Osteocyte (in vitro differentiated cells): ENCODE data around the gene KDM3B. TPM values are rescaled to one million over a fixed set of nuclear protein-coding genes. Genes with fewer than 3 reads are reported as not detected.
"Not testable (repeated sequence)": the region's sequence is repeated elsewhere in the genome, so short reads cannot be mapped to it uniquely, and the experiment has no call there.

ENCODE experiments used
- DNase-seq: peaks from one replicate; pipeline ENCODE4 v3.0.0; 2021; ENCODE audit warnings: mixed read lengths; ENCODE audit not compliant: unreplicated experiment; ENCODE audit errors: extremely low spot score
- H3K27ac Mint-ChIP-seq: one replicate; pipeline ENCODE4 v1.8.0; 2021; ENCODE audit warnings: mild to moderate bottlenecking, mixed read lengths; ENCODE audit not compliant: unreplicated experiment
- H3K27me3 Mint-ChIP-seq: one replicate; pipeline ENCODE4 v1.8.0; 2021; ENCODE audit warnings: mixed read lengths; ENCODE audit not compliant: unreplicated experiment
- H3K36me3 Mint-ChIP-seq: one replicate; pipeline ENCODE4 v1.8.0; 2021; ENCODE audit warnings: mixed read lengths; ENCODE audit not compliant: unreplicated experiment
- H3K4me1 Mint-ChIP-seq: one replicate; pipeline ENCODE4 v1.8.0; 2021; ENCODE audit warnings: mixed read lengths; ENCODE audit not compliant: unreplicated experiment
- H3K4me3 Mint-ChIP-seq: one replicate; pipeline ENCODE4 v1.8.0; 2021; ENCODE audit warnings: mild to moderate bottlenecking, moderate library complexity, mixed read lengths; ENCODE audit not compliant: unreplicated experiment
- H3K9me3 Mint-ChIP-seq: one replicate; pipeline ENCODE4 v1.8.0; 2021; ENCODE audit warnings: mixed read lengths; ENCODE audit not compliant: unreplicated experiment
- CTCF ChIP-seq: fragments of 200-600 bp; sonication (generic); IDR thresholded peaks from 2 replicates; pipeline ENCODE4 v1.5.0; 2021; ENCODE audit warnings: antibody characterized with exemption, mild to moderate bottlenecking, moderate library complexity
- total RNA-seq: library from RNA; stranded (reverse); gene quantifications from 2 replicates; pipeline ENCODE4 v1.2.1, GENCODE V29; 2021

The KDM3B gene
- total RNA-seq, 1 donor from 2014 or later = 65.2 TPM

GRCh38 chr5:138316355-138316754 is 36.1 kb upstream of the KDM3B start:
- Mint-ChIP-seq H3K9me3 (no peaks in the 10 kb centered on the region), H3K4me1 (no peaks in the 10 kb centered on the region), H3K4me3 (no peak overlapping the region), H3K27ac (no peak overlapping the region), H3K36me3 (no peaks in the 10 kb centered on the region), H3K27me3 (no peaks in the 10 kb centered on the region)
- no peak for TF ChIP-seq CTCF
- no peak for DNase-seq

DNA sequence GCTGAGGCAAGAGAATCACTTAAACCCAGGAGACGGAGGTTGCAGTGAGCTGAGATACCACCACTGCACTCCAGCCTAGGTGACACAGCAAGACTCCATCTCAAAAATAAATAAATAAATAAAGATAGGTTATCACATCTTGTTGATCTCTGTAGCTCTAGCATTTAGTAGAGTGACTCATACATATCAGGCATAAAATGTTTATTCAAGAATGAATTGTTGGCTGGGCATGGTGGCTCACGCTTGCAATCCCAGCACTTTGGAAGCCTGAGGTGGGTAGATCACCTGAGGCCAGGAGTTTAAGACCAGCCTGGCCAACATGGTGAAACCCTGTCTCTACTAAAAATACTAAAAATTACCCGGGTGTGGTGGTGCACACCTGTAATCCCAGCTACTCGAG is 34.3 kb upstream of the KDM3B start:
- H3K4me3 Mint-ChIP-seq, H3K9me3 Mint-ChIP-seq, H3K36me3 Mint-ChIP-seq, DNase-seq, H3K27ac Mint-ChIP-seq, H3K27me3 Mint-ChIP-seq, H3K4me1 Mint-ChIP-seq: not testable (repeated sequence)

- DNase-seq = no peak
- no peaks in the 10 kb centered on the region for H3K36me3 Mint-ChIP-seq
- TF ChIP-seq CTCF = no peak
- no peaks in the 10 kb centered on the region for H3K27me3 Mint-ChIP-seq
- no peaks in the 10 kb centered on the region for H3K9me3 Mint-ChIP-seq
- H3K27ac Mint-ChIP-seq = peak overlapping the region; percentile 77
- peak overlapping the region; percentile 85 for H3K4me3 Mint-ChIP-seq
- peaks cover 24% of the 10 kb centered on the region for H3K4me1 Mint-ChIP-seq
Observed at GRCh38 chr5:138330813-138331448, 21.6 kb upstream of the KDM3B start.

- no peaks in the 10 kb centered on the region for H3K27me3 Mint-ChIP-seq
- H3K4me1 Mint-ChIP-seq = peaks cover 24% of the 10 kb centered on the region
- DNase-seq = peak; percentile 99
- no peaks in the 10 kb centered on the region for H3K9me3 Mint-ChIP-seq
- H3K36me3 Mint-ChIP-seq = no peaks in the 10 kb centered on the region
- H3K4me3 Mint-ChIP-seq = peak within 1 kb of the TSS; percentile 85
- TF ChIP-seq CTCF = no peak
- peak within 1 kb of the TSS; percentile 77 for H3K27ac Mint-ChIP-seq
Observed at GRCh38 chr5:138331449-138332368, 20.8 kb upstream of the KDM3B start, which contains the start of gene CDC25C. TSS of gene CDC25C (minus strand) at chr5:138331804. CDS start at chr5:138331180, 624 bp downstream.

GRCh38 chr5:138334867-138335447 is 17.5 kb upstream of the KDM3B start:
- no peaks in the 10 kb centered on the region for H3K27me3 Mint-ChIP-seq
- TF ChIP-seq CTCF = no peak
- H3K36me3 Mint-ChIP-seq = no peaks in the 10 kb centered on the region
- DNase-seq = no peak
- H3K4me1 Mint-ChIP-seq = peaks cover 39% of the 10 kb centered on the region
- H3K4me3 Mint-ChIP-seq = no peak overlapping the region
- H3K9me3 Mint-ChIP-seq = no peaks in the 10 kb centered on the region
- H3K27ac Mint-ChIP-seq = no peak overlapping the region
